CD8-positive, alpha-beta memory T cell (primary cell): ENCODE measurements around the gene PLA2G6. TPM values are rescaled to one million over a fixed set of nuclear protein-coding genes. Genes with fewer than 3 reads are reported as not detected.

ENCODE experiments used
- CTCF ChIA-PET: fragments of 350-600 bp; sonication (Branson Sonifier 250); formaldehyde crosslinking; loops from one replicate; lab custom pipeline; 2021; ENCODE audit warnings: antibody characterized with exemption; lab: Charles Lee
- POLR2A ChIA-PET: fragments of 350-600 bp; sonication (Branson Sonifier 250); formaldehyde crosslinking; loops from one replicate; lab custom pipeline; 2021; ENCODE audit warnings: antibody characterized with exemption; lab: Charles Lee
- DNase-seq, 5 donors: peaks; one replicate each; pipeline versions ENCODE4 v3.0.0 to v3.0.0-alpha.2; 2020 to 2022; ENCODE audit warnings: mixed read lengths in 1 of 5
- H3K27ac ChIP-seq: one replicate; pipeline ENCODE4 v1.7.0; 2013; ENCODE audit warnings: low read depth, mild to moderate bottlenecking, low read length, moderate library complexity
- H3K27me3 ChIP-seq: 2 replicates; pipeline ENCODE4 v1.7.0; 2013; ENCODE audit warnings: low read length, mild to moderate bottlenecking; ENCODE audit not compliant: insufficient read depth, poor library complexity, severe bottlenecking
- H3K36me3 ChIP-seq: 2 replicates; pipeline ENCODE4 v1.7.0; 2013; ENCODE audit warnings: mild to moderate bottlenecking, low read length, moderate library complexity; ENCODE audit not compliant: insufficient read depth
- H3K4me1 ChIP-seq: 2 replicates; pipeline ENCODE4 v1.7.0; 2013; ENCODE audit warnings: mild to moderate bottlenecking, low read length, moderate library complexity; ENCODE audit not compliant: insufficient read depth
- H3K4me3 ChIP-seq: 2 replicates; pipeline ENCODE4 v1.7.0; 2013; ENCODE audit warnings: mild to moderate bottlenecking, low read length
- H3K9me3 ChIP-seq: 2 replicates; pipeline ENCODE4 v1.7.0; 2013; ENCODE audit warnings: mild to moderate bottlenecking, low read length
- H3K27ac Mint-ChIP-seq, 8 donors: one replicate each; pipeline ENCODE4 v1.8.0; 2020 to 2021; ENCODE audit warnings: mixed read lengths in 8 of 8, mild to moderate bottlenecking in 6 of 8, inconsistent platforms in 3 of 8, moderate library complexity in 3 of 8
- H3K27me3 Mint-ChIP-seq, 2 donors: one replicate each; pipeline ENCODE4 v1.8.0; 2020 to 2021; ENCODE audit warnings: mixed read lengths in 2 of 2, mild to moderate bottlenecking in 1 of 2, moderate library complexity in 1 of 2
- H3K36me3 Mint-ChIP-seq, 3 donors: one replicate each; pipeline ENCODE4 v1.8.0; 2020 to 2021; ENCODE audit warnings: mixed read lengths in 3 of 3, inconsistent platforms in 1 of 3, mild to moderate bottlenecking in 1 of 3
- H3K4me1 Mint-ChIP-seq, 3 donors: one replicate each; pipeline ENCODE4 v1.8.0; 2020 to 2021; ENCODE audit warnings: mixed read lengths in 3 of 3, inconsistent platforms in 1 of 3, mild to moderate bottlenecking in 1 of 3
- H3K4me3 Mint-ChIP-seq, 7 donors: one replicate each; pipeline ENCODE4 v1.8.0; 2020 to 2021; ENCODE audit warnings: mixed read lengths in 7 of 7, mild to moderate bottlenecking in 6 of 7, moderate library complexity in 4 of 7, inconsistent platforms in 2 of 7
- H3K9me3 Mint-ChIP-seq, 5 donors: one replicate each; pipeline ENCODE4 v1.8.0; 2020 to 2022; ENCODE audit warnings: mixed read lengths in 5 of 5, mild to moderate bottlenecking in 3 of 5, moderate library complexity in 2 of 5, inconsistent platforms in 1 of 5
- polyA plus RNA-seq: library from polyadenylated mRNA; unstranded; fragments of 300-500 nt; fragmentation: Illumina TruSeq; gene quantifications from one replicate; pipeline ENCODE4 v1.2.3, GENCODE V29; 2021
- total RNA-seq, 2 experiments: library from RNA; stranded (reverse); gene quantifications; one replicate each; pipeline ENCODE4 v1.2.3, GENCODE V29; 2021

The PLA2G6 gene
- total and polyA plus RNA-seq, 3 experiments from 2014 or later = 5.6 to 34.1 (median 33.0) TPM

GRCh38 chr22:38088629-38089473 lies 92.8 kb downstream of the PLA2G6 start:
- Mint-ChIP-seq H3K9me3 (no peaks in the 10 kb centered on the region), H3K27ac (no peak overlapping the region), H3K27me3 (peaks cover 6 to 16% of the 10 kb centered on the region in 2 donors), H3K4me1 (peaks cover 0 to 2% (median 0%) of the 10 kb centered on the region in 3 donors), H3K36me3 (peaks cover 5 to 14% (median 13%) of the 10 kb centered on the region in 3 donors), H3K4me3 (no peak overlapping the region)
- Histone ChIP-seq H3K4me3 (no peak overlapping the region), H3K27me3 (no peaks in the 10 kb centered on the region), H3K4me1 (no peaks in the 10 kb centered on the region), H3K36me3 (no peaks in the 10 kb centered on the region), H3K9me3 (no peaks in the 10 kb centered on the region), H3K27ac (no peak overlapping the region)
- CTCF ChIA-PET = interaction anchor here (0.9 kb wide), 1 partner anchor 37 kb away, joined by 3 read pairs; no protein-coding TSS in a partner anchor
- POLR2A ChIA-PET = no interaction called here
- DNase-seq = no peak

GRCh38 chr22:38087855-38088254 lies 93.8 kb downstream of the PLA2G6 start:
- ChIA-PET CTCF (no interaction called here), POLR2A (no interaction called here)
- peak overlapping the region in 1 of 8 donors; percentile 71 for H3K27ac Mint-ChIP-seq
- H3K36me3 Mint-ChIP-seq = peaks cover 3 to 11% (median 4%) of the 10 kb centered on the region in 3 donors
- DNase-seq = no peak
- no peaks in the 10 kb centered on the region for H3K9me3 ChIP-seq
- peaks cover 14 to 22% of the 10 kb centered on the region in 2 donors for H3K27me3 Mint-ChIP-seq
- H3K27me3 ChIP-seq = peaks cover 5% of the 10 kb centered on the region
- H3K36me3 ChIP-seq = no peaks in the 10 kb centered on the region
- H3K4me1 Mint-ChIP-seq = peaks cover 0 to 3% (median 2%) of the 10 kb centered on the region in 3 donors
- no peak overlapping the region for H3K4me3 ChIP-seq
- H3K4me1 ChIP-seq = peaks cover 1% of the 10 kb centered on the region
- H3K9me3 Mint-ChIP-seq = no peaks in the 10 kb centered on the region
- no peak overlapping the region for H3K27ac ChIP-seq
- H3K4me3 Mint-ChIP-seq = no peak overlapping the region

GRCh38 chr22:38086942-38087341 lies 94.7 kb downstream of the PLA2G6 start:
- peaks cover 14% of the 10 kb centered on the region for H3K27me3 ChIP-seq
- no peak overlapping the region for H3K27ac Mint-ChIP-seq
- peaks cover 18 to 23% of the 10 kb centered on the region in 2 donors for H3K27me3 Mint-ChIP-seq
- H3K36me3 ChIP-seq = no peaks in the 10 kb centered on the region
- POLR2A ChIA-PET = no interaction called here
- no peak for DNase-seq
- H3K4me1 ChIP-seq = peaks cover 10% of the 10 kb centered on the region
- no peaks in the 10 kb centered on the region for H3K9me3 Mint-ChIP-seq
- peaks cover 1 to 11% (median 3%) of the 10 kb centered on the region in 3 donors for H3K36me3 Mint-ChIP-seq
- CTCF ChIA-PET = no interaction called here
- peak overlapping the region in 1 of 7 donors; percentile 32 for H3K4me3 Mint-ChIP-seq
- no peaks in the 10 kb centered on the region for H3K9me3 ChIP-seq
- H3K4me3 ChIP-seq = no peak overlapping the region
- no peak overlapping the region for H3K27ac ChIP-seq
- H3K4me1 Mint-ChIP-seq = peaks cover 0 to 4% (median 2%) of the 10 kb centered on the region in 3 donors

- POLR2A ChIA-PET = no interaction called here
- H3K36me3 Mint-ChIP-seq = peaks cover 0 to 11% (median 1%) of the 10 kb centered on the region in 3 donors
- Histone ChIP-seq H3K27ac (no peak overlapping the region), H3K27me3 (peaks cover 19% of the 10 kb centered on the region), H3K4me3 (no peak overlapping the region), H3K36me3 (no peaks in the 10 kb centered on the region), H3K4me1 (peaks cover 15% of the 10 kb centered on the region), H3K9me3 (no peaks in the 10 kb centered on the region)
- no peak for DNase-seq
- no peak overlapping the region for H3K4me3 Mint-ChIP-seq
- H3K9me3 Mint-ChIP-seq = no peaks in the 10 kb centered on the region
- CTCF ChIA-PET = no interaction called here
- peaks cover 0 to 7% (median 2%) of the 10 kb centered on the region in 3 donors for H3K4me1 Mint-ChIP-seq
- no peak overlapping the region for H3K27ac Mint-ChIP-seq
- peaks cover 20 to 23% of the 10 kb centered on the region in 2 donors for H3K27me3 Mint-ChIP-seq
Observed at GRCh38 chr22:38086001-38086845, 95.4 kb downstream of the PLA2G6 start.

GRCh38 chr22:38085501-38085900 lies 96.1 kb downstream of the PLA2G6 start:
- no peaks in the 10 kb centered on the region for H3K36me3 ChIP-seq
- peaks cover 0 to 9% (median 1%) of the 10 kb centered on the region in 3 donors for H3K36me3 Mint-ChIP-seq
- H3K9me3 ChIP-seq = no peaks in the 10 kb centered on the region
- no peak overlapping the region for H3K27ac ChIP-seq
- no peaks in the 10 kb centered on the region for H3K9me3 Mint-ChIP-seq
- H3K27ac Mint-ChIP-seq = no peak overlapping the region
- ChIA-PET CTCF (no interaction called here), POLR2A (no interaction called here)
- no peak overlapping the region for H3K4me3 ChIP-seq
- H3K4me1 ChIP-seq = peaks cover 15% of the 10 kb centered on the region
- H3K27me3 ChIP-seq = peaks cover 19% of the 10 kb centered on the region
- peaks cover 19 to 22% of the 10 kb centered on the region in 2 donors for H3K27me3 Mint-ChIP-seq
- H3K4me1 Mint-ChIP-seq = peaks cover 0 to 11% (median 2%) of the 10 kb centered on the region in 3 donors
- H3K4me3 Mint-ChIP-seq = no peak overlapping the region
- no peak for DNase-seq

GRCh38 chr22:38085056-38085455 lies 96.6 kb downstream of the PLA2G6 start:
- Histone ChIP-seq H3K27me3 (peaks cover 19% of the 10 kb centered on the region), H3K4me1 (peaks cover 15% of the 10 kb centered on the region), H3K36me3 (no peaks in the 10 kb centered on the region), H3K4me3 (no peak overlapping the region), H3K9me3 (no peaks in the 10 kb centered on the region), H3K27ac (no peak overlapping the region)
- Mint-ChIP-seq H3K27ac (no peak overlapping the region), H3K4me1 (peaks cover 0 to 11% (median 2%) of the 10 kb centered on the region in 3 donors), H3K36me3 (peaks cover 0 to 6% (median 1%) of the 10 kb centered on the region in 3 donors), H3K27me3 (peaks cover 19 to 23% of the 10 kb centered on the region in 2 donors), H3K4me3 (no peak overlapping the region), H3K9me3 (no peaks in the 10 kb centered on the region)
- DNase-seq = no peak
- ChIA-PET POLR2A (no interaction called here), CTCF (no interaction called here)

GRCh38 chr22:38083931-38084631 lies 97.5 kb downstream of the PLA2G6 start, which contains the start of gene SLC16A8:
TSS of gene SLC16A8 (minus strand) at chr22:38084184. CDS start at chr22:38082873, 1,311 bp downstream.
- Mint-ChIP-seq H3K9me3 (no peaks in the 10 kb centered on the region), H3K4me3 (peak within 1 kb of the TSS in 1 of 7 donors; percentile 12), H3K27me3 (peaks cover 19 to 29% of the 10 kb centered on the region in 2 donors), H3K4me1 (peaks cover 0 to 11% (median 0%) of the 10 kb centered on the region in 3 donors), H3K36me3 (peaks cover 0 to 6% (median 1%) of the 10 kb centered on the region in 3 donors), H3K27ac (no peak within 1 kb of the TSS)
- Histone ChIP-seq H3K9me3 (no peaks in the 10 kb centered on the region), H3K4me3 (no peak within 1 kb of the TSS), H3K4me1 (peaks cover 15% of the 10 kb centered on the region), H3K27ac (no peak within 1 kb of the TSS), H3K27me3 (peaks cover 19% of the 10 kb centered on the region), H3K36me3 (no peaks in the 10 kb centered on the region)
- CTCF ChIA-PET = no interaction called here
- no peak for DNase-seq
- POLR2A ChIA-PET = no interaction called here
